HG03139 (cell line): ENCODE measurements around the gene PPP3R1.

ENCODE experiments used
- ATAC-seq: cut with Tn5 transposase; IDR thresholded peaks from one replicate; pipeline ENCODE4 v1.9.1; 2021; ENCODE audit not compliant: unreplicated experiment

PPP3R1 gene, protein sequence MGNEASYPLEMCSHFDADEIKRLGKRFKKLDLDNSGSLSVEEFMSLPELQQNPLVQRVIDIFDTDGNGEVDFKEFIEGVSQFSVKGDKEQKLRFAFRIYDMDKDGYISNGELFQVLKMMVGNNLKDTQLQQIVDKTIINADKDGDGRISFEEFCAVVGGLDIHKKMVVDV

GRCh38 chr2:68252400-68253218 is at the start of gene PPP3R1:
Gene PPP3R1, minus strand, starts transcription at chr2:68252532. Its CDS starts 405 bp downstream, at chr2:68252127.
- peak; percentile 83 for ATAC-seq

- ATAC-seq: peak; percentile 64
Measured at GRCh38 chr2:68295516-68295915, 43.2 kb upstream of the PPP3R1 start.

DNA sequence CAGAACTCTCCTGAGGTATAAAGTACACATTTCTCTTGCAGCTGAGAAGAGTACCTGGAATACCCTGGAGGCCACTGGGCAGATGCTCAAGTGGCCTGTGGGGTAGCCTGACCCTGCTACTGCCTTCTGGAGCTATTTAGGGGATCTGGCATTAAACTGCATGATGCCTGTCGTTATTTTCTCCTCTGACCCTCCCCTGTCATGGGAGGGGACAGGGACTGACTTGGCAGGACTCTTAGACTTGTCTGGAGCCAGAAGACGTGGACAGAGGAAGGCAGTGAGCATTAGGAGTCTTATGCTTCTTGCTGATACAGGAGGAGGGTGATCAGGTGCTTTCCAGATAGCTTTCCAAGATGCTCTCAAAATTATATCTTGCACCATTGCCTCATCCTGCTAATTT is 42.6 kb upstream of the PPP3R1 start:
- ATAC-seq: no peak

DNA sequence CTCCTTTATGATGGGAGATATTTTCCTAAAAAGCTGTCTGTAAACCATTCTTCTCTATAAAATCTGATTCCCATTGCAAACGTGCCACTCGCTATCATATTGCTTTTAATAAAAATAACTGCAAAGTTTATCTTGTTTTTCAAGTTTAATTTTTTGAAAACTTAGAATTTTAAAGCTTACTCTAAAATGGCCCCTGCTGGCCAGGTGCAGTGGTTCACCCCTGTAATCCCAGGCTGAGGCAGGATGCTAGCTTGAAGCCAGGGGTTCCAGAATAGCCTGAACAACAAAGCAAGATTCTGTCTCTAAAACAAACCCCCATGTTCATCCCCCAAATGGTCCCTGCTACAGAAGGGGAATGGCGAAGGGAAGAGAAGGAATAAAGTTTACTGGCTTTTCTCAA is 41.9 kb upstream of the PPP3R1 start:
- no peak for ATAC-seq

DNA sequence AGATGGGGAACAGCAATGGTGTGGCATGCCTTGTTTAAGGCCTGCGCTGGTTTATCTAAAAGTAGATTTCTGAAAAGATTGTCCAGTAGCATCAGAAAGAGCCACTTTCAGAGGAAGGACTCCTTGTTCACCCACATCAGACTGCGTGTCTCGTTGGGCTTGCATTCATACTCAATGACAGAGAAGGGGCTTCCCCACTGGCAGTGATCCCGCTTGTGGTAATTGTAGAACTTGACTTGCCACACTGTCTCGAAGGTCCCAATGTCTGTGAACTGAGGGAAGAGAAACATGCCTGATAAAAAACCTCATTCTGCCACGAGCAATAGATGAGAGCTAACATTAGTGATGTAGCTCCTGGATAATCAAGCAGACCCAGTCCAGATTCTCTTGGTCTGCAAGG is 41.4 kb upstream of the PPP3R1 start:
- ATAC-seq: no peak

DNA sequence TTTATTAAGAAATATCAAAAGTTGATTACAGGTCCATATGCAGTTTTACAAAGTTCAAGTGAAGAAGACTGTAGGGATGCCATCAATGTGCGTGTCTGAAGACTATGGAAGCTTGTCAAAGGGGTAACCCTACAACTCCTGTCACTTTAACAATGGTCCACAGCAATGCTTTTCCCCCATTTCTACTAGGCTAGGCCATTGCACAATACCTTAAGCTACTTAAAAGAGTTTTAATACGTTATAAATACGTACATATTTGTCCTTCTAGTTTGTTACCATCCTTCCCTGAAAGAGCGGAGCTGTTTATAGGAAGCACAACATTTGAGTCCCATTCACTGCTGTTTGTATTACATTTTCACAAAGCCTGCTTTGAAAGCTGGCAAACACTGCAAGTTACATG is 40.7 kb upstream of the PPP3R1 start:
- no peak for ATAC-seq

DNA sequence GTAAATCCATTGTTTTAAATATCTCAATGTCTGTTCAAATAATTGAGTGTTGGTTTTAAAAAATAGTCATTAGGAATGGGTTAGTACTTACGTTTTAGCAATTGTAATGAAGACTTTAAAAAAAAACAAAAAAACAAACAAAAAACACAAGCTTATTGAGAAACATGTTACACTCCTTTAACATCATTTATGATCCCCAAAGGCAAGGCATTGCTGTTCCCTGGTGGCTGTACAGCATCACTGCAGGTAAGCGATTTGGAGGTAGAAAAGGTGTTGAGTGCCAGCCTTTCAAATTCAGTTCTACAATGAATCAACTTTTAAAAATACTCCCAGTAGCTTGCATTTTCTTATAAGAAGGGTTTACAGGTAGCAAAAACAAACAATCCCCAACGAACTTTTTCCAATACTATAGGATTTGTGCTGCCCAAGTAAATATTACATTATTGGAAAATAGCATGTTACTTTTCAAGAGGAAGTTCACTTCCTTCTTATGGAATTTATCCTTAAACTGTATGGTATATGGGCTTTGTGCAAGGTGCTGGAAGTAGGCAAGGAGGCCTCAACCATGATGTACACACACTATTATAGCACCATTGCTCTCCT is 39.9 kb upstream of the PPP3R1 start:
- no peak for ATAC-seq

GRCh38 chr2:68291314-68291713 is 39.0 kb upstream of the PPP3R1 start:
- ATAC-seq: no peak

DNA sequence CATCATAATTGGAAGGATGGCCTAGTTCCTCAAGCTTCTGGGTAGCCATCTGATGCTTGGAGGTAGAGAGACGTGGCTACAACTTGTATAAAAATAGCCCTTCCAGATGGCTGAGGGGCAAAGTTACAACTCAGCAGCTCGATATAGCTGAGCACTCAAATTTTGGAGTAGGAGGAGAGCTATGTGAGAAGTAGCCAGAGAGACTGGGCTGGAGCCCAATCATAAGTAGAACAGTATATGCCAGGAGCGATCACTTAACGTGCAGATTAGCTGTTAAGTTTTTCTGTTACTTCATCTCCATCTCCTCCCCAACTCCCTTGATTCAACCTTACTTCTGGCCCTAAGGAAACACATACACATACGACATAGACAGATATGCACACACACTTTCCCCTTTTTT is 38.6 kb upstream of the PPP3R1 start:
- ATAC-seq: no peak

DNA sequence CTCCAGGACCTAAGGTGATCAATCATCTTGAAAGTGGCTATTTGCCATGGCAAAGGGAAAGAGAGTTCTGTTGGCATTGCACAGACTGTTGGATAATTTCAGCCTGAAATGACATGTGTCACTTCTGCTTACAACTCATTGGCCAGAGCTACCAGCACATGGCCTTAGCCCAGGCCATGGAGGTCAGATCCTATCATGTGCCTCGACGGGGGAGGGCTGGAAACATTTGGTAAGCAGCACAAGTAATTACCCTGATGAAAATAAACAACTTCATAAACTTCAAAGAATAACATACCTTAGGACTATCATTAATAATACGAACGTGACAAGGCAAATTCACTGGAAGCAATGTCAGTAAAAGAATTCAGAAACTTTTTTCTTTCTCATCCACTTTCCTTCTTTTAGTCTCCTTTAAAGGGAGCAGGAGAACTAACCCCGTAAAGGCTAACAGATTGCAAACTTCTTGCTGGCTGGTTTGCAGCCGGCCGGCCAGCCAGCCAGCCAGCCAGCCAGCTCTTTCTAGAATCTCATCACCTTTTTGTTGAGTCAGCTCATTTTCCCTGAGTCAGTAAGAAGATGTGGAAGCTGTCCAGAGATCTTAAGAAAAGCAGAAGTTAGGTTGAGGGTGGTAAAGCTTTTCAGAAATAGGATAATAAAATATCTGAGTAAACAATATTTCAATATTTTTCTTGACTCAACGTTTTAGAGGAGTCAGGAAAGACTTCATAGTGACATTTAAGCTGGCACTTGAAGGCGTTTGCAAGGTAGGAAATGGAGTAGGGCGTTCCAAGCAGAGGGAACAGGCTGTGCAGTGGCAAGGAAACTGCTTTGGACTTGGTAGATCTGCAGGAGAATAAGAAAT is 35.5 kb upstream of the PPP3R1 start:
- no peak for ATAC-seq

DNA sequence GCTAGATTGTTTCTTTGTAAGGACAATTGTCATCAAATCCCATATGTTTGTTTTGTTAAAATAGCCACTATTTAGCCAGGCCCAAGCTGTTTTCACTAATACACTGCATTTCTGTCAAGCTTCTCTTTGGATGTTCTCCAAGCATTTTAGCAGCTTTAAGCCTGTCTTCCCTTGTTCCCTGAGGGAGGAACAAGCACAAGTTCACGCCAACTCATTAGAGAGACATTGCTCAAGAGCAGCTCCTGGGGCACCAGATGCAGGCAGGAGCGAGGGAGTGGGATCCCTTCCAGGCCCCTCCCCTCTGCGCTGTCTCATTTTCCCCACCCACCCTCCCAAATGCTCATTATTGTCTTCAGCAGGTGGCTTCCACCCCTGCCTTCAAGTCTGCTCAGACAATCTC is 32.6 kb upstream of the PPP3R1 start:
- ATAC-seq: no peak

- no peak for ATAC-seq
Measured at GRCh38 chr2:68283419-68283812, 31.1 kb upstream of the PPP3R1 start.

- ATAC-seq: no peak
Measured at GRCh38 chr2:68282811-68283418, 30.6 kb upstream of the PPP3R1 start.

DNA sequence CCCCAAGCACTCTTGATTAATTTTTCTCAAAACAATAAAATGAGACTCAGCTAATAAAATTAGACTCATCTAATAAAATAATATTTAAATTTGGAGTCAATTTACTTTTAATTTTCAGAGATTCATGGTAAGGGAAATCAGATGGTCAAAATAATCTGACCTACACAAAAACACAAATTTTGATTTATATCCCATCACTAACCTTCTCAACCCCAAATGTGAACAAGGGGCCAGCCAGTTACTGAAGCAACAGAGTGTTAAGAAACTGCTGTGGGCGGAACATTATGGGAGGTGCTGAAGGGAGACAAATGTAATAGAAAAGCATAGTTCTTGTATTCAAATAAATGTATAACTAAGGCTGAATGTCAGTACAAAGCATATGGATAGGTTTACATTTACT is 28.5 kb upstream of the PPP3R1 start:
- ATAC-seq: no peak

DNA sequence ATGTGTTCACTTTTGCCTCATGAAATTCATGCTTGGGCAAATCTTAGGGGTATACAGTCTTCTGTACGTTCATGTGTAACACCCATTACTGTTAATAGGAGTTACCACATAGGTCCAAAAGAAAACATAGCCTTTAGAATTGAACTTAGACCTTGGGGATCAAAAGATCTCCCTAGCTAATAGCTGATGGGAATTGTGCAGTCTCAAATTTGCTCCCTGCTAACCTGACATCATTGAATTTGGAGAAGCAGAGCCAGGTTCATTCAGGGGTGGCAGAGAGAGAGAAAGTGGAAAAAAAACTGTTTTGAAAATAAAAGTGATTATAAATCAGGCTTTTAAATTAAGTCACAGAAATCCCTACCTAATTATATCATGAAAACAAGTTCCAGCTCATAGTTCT is 28.0 kb upstream of the PPP3R1 start:
- no peak for ATAC-seq

GRCh38 chr2:68279691-68280090 is 27.4 kb upstream of the PPP3R1 start:
- no peak for ATAC-seq

DNA sequence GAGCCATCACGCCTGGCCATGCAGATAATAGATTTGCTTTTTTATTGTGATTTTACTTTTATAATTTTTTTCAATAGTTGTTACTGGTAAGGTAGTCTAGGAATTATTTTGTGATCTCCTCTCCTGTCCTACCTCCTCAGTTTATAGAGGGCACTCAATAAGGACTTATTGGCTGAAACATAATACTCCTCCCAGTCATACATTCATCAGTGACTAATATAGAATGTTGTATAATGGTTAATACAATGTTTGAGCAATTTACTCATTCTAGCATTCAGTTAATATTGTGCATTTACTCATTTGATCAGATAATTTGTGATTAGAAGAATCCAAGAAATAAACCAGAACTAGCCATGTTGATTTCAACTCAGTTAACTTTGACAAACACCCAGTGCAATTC is 25.8 kb upstream of the PPP3R1 start:
- no peak for ATAC-seq

DNA sequence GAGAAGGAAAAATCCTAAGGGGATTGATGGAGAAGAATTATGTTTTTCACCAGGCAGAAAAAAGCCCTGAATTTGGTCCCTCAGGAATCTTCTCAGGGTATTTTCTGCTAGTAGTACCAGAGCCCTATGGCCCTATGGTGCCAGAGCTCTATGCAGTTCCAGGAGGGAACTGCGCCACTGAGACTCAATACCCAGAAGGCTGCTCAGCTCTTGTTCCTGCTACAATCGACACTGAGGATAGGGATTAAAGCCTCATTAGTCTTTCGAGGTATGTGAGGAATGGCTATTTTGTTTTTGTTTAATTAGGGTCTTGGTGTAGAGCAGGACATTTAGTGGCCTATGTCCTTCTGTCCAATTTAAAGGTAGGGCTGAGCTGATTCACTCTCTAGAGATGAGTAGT is 21.7 kb upstream of the PPP3R1 start:
- no peak for ATAC-seq

DNA sequence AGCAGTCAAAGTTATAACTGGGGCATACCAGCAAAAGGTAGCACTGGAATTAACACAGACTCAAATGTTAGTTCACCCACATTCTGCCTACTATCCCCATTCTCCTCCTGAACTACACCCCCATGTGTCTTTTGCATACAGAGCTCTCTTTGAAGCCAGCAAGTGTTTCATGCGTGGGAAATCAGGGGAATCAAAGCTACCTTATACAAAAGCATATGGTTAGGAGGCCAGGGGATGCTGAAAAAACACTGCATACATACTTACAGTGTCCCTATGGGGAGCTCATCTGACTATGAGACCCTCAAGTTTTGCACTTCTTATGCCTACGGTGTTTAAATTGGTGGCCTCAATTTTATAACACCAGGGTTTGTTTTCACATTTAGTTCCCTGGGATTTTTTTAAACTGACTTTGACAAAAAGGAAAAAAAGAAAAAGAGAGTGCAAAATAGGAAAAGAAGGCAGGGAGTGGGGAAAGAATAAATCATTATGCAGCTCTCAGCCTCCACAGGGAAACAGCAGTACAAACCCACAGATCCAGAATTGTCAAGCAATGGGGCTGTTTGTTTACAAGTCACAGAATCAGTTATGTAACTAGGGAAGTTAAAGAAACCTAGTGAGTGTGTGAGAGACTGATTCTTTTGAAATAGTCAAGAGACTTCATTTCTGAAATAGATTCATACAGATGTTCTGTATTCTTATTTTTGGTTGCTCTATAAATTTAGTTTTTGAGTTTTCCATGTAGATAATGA is 20.1 kb upstream of the PPP3R1 start:
- no peak for ATAC-seq

- ATAC-seq: no peak
Measured at GRCh38 chr2:68266655-68267054, 14.3 kb upstream of the PPP3R1 start.
